A549 (cell line): ENCODE results near the gene MRAS. TPM values are rescaled to one million over a fixed set of nuclear protein-coding genes. Genes with fewer than 3 reads are reported as not detected.

Experiments
- ATAC-seq, 2 experiments: fragments of 200-7000 bp in 1 of 2; fragments of >200 bp in 1 of 2; cut with Nextera tagmentation in 1 of 2; cut with Tn5 transposase in 1 of 2; 3 replicates each; pipeline versions ENCODE4 v1.8.0 to v1.9.1; 2018 to 2020; ENCODE audit warnings: mild to moderate bottlenecking in 1 of 2, moderate library complexity in 1 of 2
- CTCF ChIA-PET: fragments of 300-600 bp; sonication (Branson Sonifier 250); formaldehyde crosslinking; extraction: SDS; loops from one replicate; lab custom pipeline; 2021; ENCODE audit warnings: antibody characterized with exemption, inconsistent platforms; lab: Yijun Ruan, JAX
- POLR2A ChIA-PET: fragments of 350-600 bp; formaldehyde crosslinking; extraction: SDS; loops from one replicate; lab custom pipeline; 2021; ENCODE audit warnings: antibody characterized with exemption, inconsistent platforms; lab: Yijun Ruan, JAX
- DNase-seq, 2 experiments: peaks; one replicate each; pipeline versions ENCODE4 v3.0.0 to v3.0.0-alpha.2; 2011 to 2016; ENCODE audit warnings: low read depth in 1 of 2, low spot score in 1 of 2
- FAIRE-seq: peaks from 2 replicates; lab custom pipeline; 2011; peaks lifted over from hg19 to GRCh38; lab: Jason Lieb, UNC
- H3K27ac ChIP-seq, 2 experiments: fragments of >200 bp; sonication (Bioruptor Twin); formaldehyde crosslinking; 3 replicates each; pipeline ENCODE4 v1.5.1; 2016 to 2017
- H3K4me1 ChIP-seq: fragments of >200 bp; sonication (Bioruptor Twin); formaldehyde crosslinking; 3 replicates; pipeline ENCODE4 v1.6.1; 2016
- H3K4me2 ChIP-seq: fragments of >200 bp; sonication (Bioruptor Twin); formaldehyde crosslinking; 3 replicates; pipeline ENCODE4 v1.6.1; 2016
- H3K4me3 ChIP-seq: fragments of >200 bp; sonication (Bioruptor Twin); formaldehyde crosslinking; 3 replicates; pipeline ENCODE4 v1.5.1; 2016
- H3K9me3 ChIP-seq: fragments of >200 bp; sonication (Bioruptor Twin); formaldehyde crosslinking; 3 replicates; pipeline ENCODE4 v1.6.1; 2016
- CHD4 ChIP-seq: fragments of 200-600 bp; sonication (generic); IDR thresholded peaks from 2 replicates; pipeline ENCODE4 v1.6.1; 2016; ENCODE audit warnings: antibody characterized with exemption, mild to moderate bottlenecking, borderline replicate concordance
- FOSB ChIP-seq: fragments of 250-450 bp; sonication (Bioruptor Pico); IDR thresholded peaks from 2 replicates; pipeline ENCODE4 v1.5.0; 2020; ENCODE audit warnings: mild to moderate bottlenecking, moderate library complexity
- GATA3 ChIP-seq: IDR thresholded peaks from 2 replicates; pipeline ENCODE4 v1.6.1; 2012; ENCODE audit warnings: borderline replicate concordance
- HDAC2 ChIP-seq: fragments of 200-600 bp; sonication (generic); IDR thresholded peaks from 2 replicates; pipeline ENCODE4 v1.6.1; 2016
- HMGXB4 ChIP-seq: fragments of 250-450 bp; sonication (Bioruptor Pico); IDR thresholded peaks from 2 replicates; pipeline ENCODE4 v1.5.0; 2021; ENCODE audit warnings: mild to moderate bottlenecking, moderate library complexity, borderline replicate concordance
- HOXA7 ChIP-seq: fragments of 250-450 bp; sonication (Bioruptor Pico); IDR thresholded peaks from 2 replicates; pipeline ENCODE4 v1.5.0; 2020; ENCODE audit warnings: mild to moderate bottlenecking, moderate library complexity
- JUNB ChIP-seq: fragments of >200 bp; sonication (Bioruptor Twin); formaldehyde crosslinking; IDR thresholded peaks from 2 replicates; pipeline ENCODE4 v1.6.1; 2016
- KDM5A ChIP-seq: fragments of 200-600 bp; sonication (generic); IDR thresholded peaks from 2 replicates; pipeline ENCODE4 v1.6.1; 2016; ENCODE audit warnings: antibody characterized with exemption, mild to moderate bottlenecking
- MAZ ChIP-seq: fragments of 150-350 bp; IDR thresholded peaks from 2 replicates; pipeline ENCODE4 v1.6.1; 2014; ENCODE audit warnings: antibody characterized with exemption, low read depth, low read length, borderline replicate concordance
- NR3C1 ChIP-seq: fragments of >200 bp; sonication (Bioruptor Twin); formaldehyde crosslinking; IDR thresholded peaks from 3 replicates; pipeline ENCODE4 v1.6.1; 2017
- SREBF2 ChIP-seq: fragments of 450-650 bp; IDR thresholded peaks from 2 replicates; pipeline ENCODE4 v1.6.1; 2014; ENCODE audit warnings: mild to moderate bottlenecking, moderate library complexity
- ZNF302 ChIP-seq: fragments of 250-450 bp; sonication (Bioruptor Pico); IDR thresholded peaks from 2 replicates; pipeline ENCODE4 v1.9.0; 2021; ENCODE audit warnings: inconsistent platforms, mild to moderate bottlenecking, moderate library complexity
- WGBS: methylation state at CpG from one replicate; pipeline ENCODE4 v1.1.6; 2017; ENCODE audit errors: missing lambda C conversion rate; 5-methylcytosine and 5-hydroxymethylcytosine counted together
- polyA plus RNA-seq, 4 experiments: library from polyadenylated mRNA; depleted of rRNA in 3 of 4; stranded (reverse); fragments of >200 nt; fragmentation: RNase III in 1 of 4; extraction: RNeasy Plus Mini Kit Qiagen cat#74134 plus additional on column Dnase treatment in 1 of 4; gene quantifications; 2 replicates in 3 of 4; 3 replicates in 1 of 4; pipeline ENCODE4 v1.2.3, GENCODE V29; 2011 to 2017
- TF ChIP-seq, protein P1 (sequence below): fragments of >200 bp; sonication (Bioruptor Twin); formaldehyde crosslinking; IDR thresholded peaks from 2 replicates; pipeline ENCODE4 v1.6.1; 2016
- TF ChIP-seq, protein P2 (sequence below): fragments of >200 bp; sonication (Bioruptor Twin); formaldehyde crosslinking; IDR thresholded peaks from 3 replicates; pipeline ENCODE4 v1.6.1; 2016
- TF ChIP-seq, protein P3 (sequence below): fragments of 450-650 bp; IDR thresholded peaks from 2 replicates; pipeline ENCODE4 v1.6.1; 2014; ENCODE audit warnings: antibody characterized with exemption

Gene MRAS
- polyA plus RNA-seq, 2 of the 4 experiments (the other 2 are of a cell fraction), result 11.2 to 15.0 TPM

GRCh38 chr3:138443521-138444503, 95.4 kb downstream of the MRAS start:
- ATAC-seq (no peak), DNase-seq (no peak), FAIRE-seq (no peak)
- no peak overlapping the region for H3K27ac ChIP-seq
- POLR2A ChIA-PET, result interaction anchor here (1.2 kb wide), 1 partner anchor 9 kb away, joined by 5 read pairs; the partner anchor contains the start of gene ESYT3
- H3K4me3 ChIP-seq, result no peak overlapping the region
- no peak for TF ChIP-seq GATA3
- 92% methylated on average over 11 of the region's 14 CpGs for WGBS
- no peaks in the 10 kb centered on the region for H3K9me3 ChIP-seq
- H3K4me1 ChIP-seq, result peaks cover 28% of the 10 kb centered on the region
- H3K4me2 ChIP-seq, result no peak overlapping the region
- CTCF ChIA-PET, result interaction anchor here (1.0 to 2.1 kb wide), 6 partner anchors 9 to 472 kb away, joined by 3 to 9 read pairs (median 4); partner anchors contain the start of gene ESYT3

- TF ChIP-seq MAZ, result no peak
- TF ChIP-seq SREBF2, result no peak
- TF ChIP-seq, protein P1, sequence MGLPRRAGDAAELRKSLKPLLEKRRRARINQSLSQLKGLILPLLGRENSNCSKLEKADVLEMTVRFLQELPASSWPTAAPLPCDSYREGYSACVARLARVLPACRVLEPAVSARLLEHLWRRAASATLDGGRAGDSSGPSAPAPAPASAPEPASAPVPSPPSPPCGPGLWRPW, result no peak
- TF ChIP-seq HMGXB4 (CRISPR knock-in tag), result no peak
- TF ChIP-seq JUNB, result no peak
- POLR2A ChIA-PET, result no interaction called here
- Histone ChIP-seq H3K4me3 (no peak overlapping the region), H3K27ac (no peak overlapping the region), H3K9me3 (no peaks in the 10 kb centered on the region), H3K4me1 (peaks cover 28% of the 10 kb centered on the region), H3K4me2 (no peak overlapping the region)
- ATAC-seq (no peak), FAIRE-seq (no peak), DNase-seq (no peak)
- CTCF ChIA-PET, result interaction anchor here (1.2 to 1.4 kb wide), 2 partner anchors 14 to 34 kb away, joined by 3 to 4 read pairs; no protein-coding TSS in a partner anchor
- WGBS, result 91% methylated on average over 7 of the region's 7 CpGs
Measured at GRCh38 chr3:138445236-138445635, 96.9 kb downstream of the MRAS start.

- FAIRE-seq, result no peak
- CTCF ChIA-PET, result interaction anchor here (1.4 kb wide), 1 partner anchor 34 kb away, joined by 4 read pairs; no protein-coding TSS in a partner anchor
- no peak for ATAC-seq
- Histone ChIP-seq H3K9me3 (no peaks in the 10 kb centered on the region), H3K27ac (no peak overlapping the region), H3K4me3 (no peak overlapping the region), H3K4me1 (peaks cover 24% of the 10 kb centered on the region), H3K4me2 (no peak overlapping the region)
- POLR2A ChIA-PET, result no interaction called here
- TF ChIP-seq KDM5A (no peak), NR3C1 (no peak), CHD4 (no peak), HDAC2 (no peak), FOSB (CRISPR knock-in tag) (no peak), ZNF302 (no peak), HOXA7 (CRISPR knock-in tag) (no peak)
- TF ChIP-seq, protein P2, sequence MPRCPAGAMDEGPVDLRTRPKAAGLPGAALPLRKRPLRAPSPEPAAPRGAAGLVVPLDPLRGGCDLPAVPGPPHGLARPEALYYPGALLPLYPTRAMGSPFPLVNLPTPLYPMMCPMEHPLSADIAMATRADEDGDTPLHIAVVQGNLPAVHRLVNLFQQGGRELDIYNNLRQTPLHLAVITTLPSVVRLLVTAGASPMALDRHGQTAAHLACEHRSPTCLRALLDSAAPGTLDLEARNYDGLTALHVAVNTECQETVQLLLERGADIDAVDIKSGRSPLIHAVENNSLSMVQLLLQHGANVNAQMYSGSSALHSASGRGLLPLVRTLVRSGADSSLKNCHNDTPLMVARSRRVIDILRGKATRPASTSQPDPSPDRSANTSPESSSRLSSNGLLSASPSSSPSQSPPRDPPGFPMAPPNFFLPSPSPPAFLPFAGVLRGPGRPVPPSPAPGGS, result no peak
- TF ChIP-seq, protein P3, sequence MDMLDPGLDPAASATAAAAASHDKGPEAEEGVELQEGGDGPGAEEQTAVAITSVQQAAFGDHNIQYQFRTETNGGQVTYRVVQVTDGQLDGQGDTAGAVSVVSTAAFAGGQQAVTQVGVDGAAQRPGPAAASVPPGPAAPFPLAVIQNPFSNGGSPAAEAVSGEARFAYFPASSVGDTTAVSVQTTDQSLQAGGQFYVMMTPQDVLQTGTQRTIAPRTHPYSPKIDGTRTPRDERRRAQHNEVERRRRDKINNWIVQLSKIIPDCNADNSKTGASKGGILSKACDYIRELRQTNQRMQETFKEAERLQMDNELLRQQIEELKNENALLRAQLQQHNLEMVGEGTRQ, result no peak
- WGBS, result 83% methylated on average over 4 of the region's 4 CpGs
- no peak for DNase-seq
Measured at GRCh38 chr3:138445654-138446053, 97.3 kb downstream of the MRAS start.
